Sigmoid colon (tissue), 7 donors: ENCODE results near the gene EPM2AIP1. TPM values are rescaled to one million over a fixed set of nuclear protein-coding genes. Genes with fewer than 3 reads are reported as not detected.
"Not testable (repeated sequence)": the region's sequence is repeated elsewhere in the genome, so short reads cannot be mapped to it uniquely, and the experiment has no call there.

Source experiments
- DNase-seq: peaks from one replicate; pipeline ENCODE4 v3.0.0-alpha.2; 2019
- H3K27ac ChIP-seq, 4 donors: fragments of 200-600 bp; sonication (generic); one replicate each; pipeline ENCODE4 v1.5.1; 2016 to 2019; ENCODE audit warnings: mild to moderate bottlenecking in 1 of 4
- H3K27me3 ChIP-seq, 3 donors: fragments of 200-600 bp; sonication (generic); one replicate each; pipeline ENCODE4 v1.5.1; 2019; ENCODE audit warnings: mild to moderate bottlenecking in 1 of 3
- H3K36me3 ChIP-seq, 4 donors: fragments of 200-600 bp; sonication (generic); one replicate each; pipeline ENCODE4 v1.5.1; 2016 to 2019
- H3K4me1 ChIP-seq, 4 donors: fragments of 200-600 bp; sonication (generic); one replicate each; pipeline ENCODE4 v1.5.1; 2017 to 2019
- H3K4me3 ChIP-seq, 4 donors: fragments of 200-600 bp; sonication (generic); one replicate each; pipeline ENCODE4 v1.5.1; 2017 to 2019; ENCODE audit warnings: mild to moderate bottlenecking in 2 of 4, moderate library complexity in 1 of 4
- H3K9me3 ChIP-seq, 4 donors: fragments of 200-600 bp in 3 of 4; sonication (generic) in 3 of 4; one replicate each; pipeline versions ENCODE4 v1.5.1 to v1.6.1; 2013 to 2019
- EP300 ChIP-seq, 4 donors: sonication (generic); formaldehyde crosslinking; IDR thresholded peaks; one replicate each; pipeline ENCODE4 v1.6.1; 2017; ENCODE audit warnings: antibody characterized with exemption in 4 of 4
- POLR2A ChIP-seq, 2 donors: fragments of 450-650 bp; IDR thresholded peaks; one replicate each; pipeline ENCODE4 v1.6.1; 2016; ENCODE audit warnings: antibody characterized with exemption in 2 of 2, mild to moderate bottlenecking in 2 of 2, moderate library complexity in 2 of 2
- POLR2AphosphoS5 ChIP-seq, 4 donors: sonication (generic); formaldehyde crosslinking; IDR thresholded peaks; one replicate each; pipeline ENCODE4 v1.6.1; 2017; ENCODE audit warnings: antibody characterized with exemption in 4 of 4
- WGBS, 2 donors: extraction: QIAGEN DNeasy Blood & Tissue Kit; methylation state at CpG; one replicate each; pipeline ENCODE4 v1.1.7; 2013; 5-methylcytosine and 5-hydroxymethylcytosine counted together
- intact Hi-C: fragments of 100-400 bp; cut with DNase I; formaldehyde crosslinking; loops from one replicate; pipeline ENCODE4 v1.15.1; 2023
- polyA plus RNA-seq, 3 donors: library from polyadenylated mRNA; stranded (reverse); fragments of 200-250 nt; gene quantifications; one replicate each; pipeline ENCODE4 v1.2.3, GENCODE V29; 2013
- total RNA-seq, 4 donors: library from RNA; depleted of rRNA; stranded (reverse); fragments of >200 nt; gene quantifications; one replicate each; pipeline ENCODE4 v1.1.0, GENCODE V29; 2016
- TF ChIP-seq, protein P1 (sequence below), 4 experiments: fragments of 450-650 bp in 3 of 4; fragments of 200-600 bp in 1 of 4; IDR thresholded peaks; one replicate each; pipeline ENCODE4 v1.5.1; 2016 to 2019; ENCODE audit warnings: antibody characterized with exemption in 4 of 4, mild to moderate bottlenecking in 3 of 4, moderate library complexity in 2 of 4
- donor health status: healthy with polysubstance abuse.
- donor health status: Bipolar disorder and iron deficiency.
- donor health status: healthy.

The EPM2AIP1 gene
- total RNA-seq (10 to 100 TPM; 11.8 to 18.9 (median 14.0) TPM), polyA plus RNA-seq (1 to 10 TPM; 1.2 to 6.0 (median 5.2) TPM)

DNA sequence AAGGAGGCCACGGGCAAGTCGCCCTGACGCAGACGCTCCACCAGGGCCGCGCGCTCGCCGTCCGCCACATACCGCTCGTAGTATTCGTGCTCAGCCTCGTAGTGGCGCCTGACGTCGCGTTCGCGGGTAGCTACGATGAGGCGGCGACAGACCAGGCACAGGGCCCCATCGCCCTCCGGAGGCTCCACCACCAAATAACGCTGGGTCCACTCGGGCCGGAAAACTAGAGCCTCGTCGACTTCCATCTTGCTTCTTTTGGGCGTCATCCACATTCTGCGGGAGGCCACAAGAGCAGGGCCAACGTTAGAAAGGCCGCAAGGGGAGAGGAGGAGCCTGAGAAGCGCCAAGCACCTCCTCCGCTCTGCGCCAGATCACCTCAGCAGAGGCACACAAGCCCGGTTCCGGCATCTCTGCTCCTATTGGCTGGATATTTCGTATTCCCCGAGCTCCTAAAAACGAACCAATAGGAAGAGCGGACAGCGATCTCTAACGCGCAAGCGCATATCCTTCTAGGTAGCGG lies at the start of gene EPM2AIP1:
EPM2AIP1 (minus strand) TSS at position 326 of the 520 bp plus-strand sequence; CDS start at position 272, 54 bp downstream.
- H3K27ac ChIP-seq = peak within 1 kb of the TSS; percentile 96 to 98 (median 97)
- H3K4me1 ChIP-seq = peaks cover 0 to 54% (median 51%) of the 10 kb centered on the region in 4 donors
- H3K4me3 ChIP-seq = peak within 1 kb of the TSS; percentile 62 to 68 (median 64)
- intact Hi-C loops = loop anchor here (2.0 kb wide), 1 partner anchor 220 kb away; no protein-coding TSS in a partner anchor
- 0% methylated on average over 48 of the region's 48 CpGs for WGBS, 2 donors
- TF ChIP-seq EP300 (IDR thresholded peaks at IDR 0.05) (peak in 1 of 4 donors; percentile 58), POLR2A (IDR thresholded peaks at IDR 0.05) (peak; percentile 87 to 90), POLR2AphosphoS5 (IDR thresholded peaks at IDR 0.05) (peak; percentile 92 to 98 (median 95))
- TF ChIP-seq, protein P1, sequence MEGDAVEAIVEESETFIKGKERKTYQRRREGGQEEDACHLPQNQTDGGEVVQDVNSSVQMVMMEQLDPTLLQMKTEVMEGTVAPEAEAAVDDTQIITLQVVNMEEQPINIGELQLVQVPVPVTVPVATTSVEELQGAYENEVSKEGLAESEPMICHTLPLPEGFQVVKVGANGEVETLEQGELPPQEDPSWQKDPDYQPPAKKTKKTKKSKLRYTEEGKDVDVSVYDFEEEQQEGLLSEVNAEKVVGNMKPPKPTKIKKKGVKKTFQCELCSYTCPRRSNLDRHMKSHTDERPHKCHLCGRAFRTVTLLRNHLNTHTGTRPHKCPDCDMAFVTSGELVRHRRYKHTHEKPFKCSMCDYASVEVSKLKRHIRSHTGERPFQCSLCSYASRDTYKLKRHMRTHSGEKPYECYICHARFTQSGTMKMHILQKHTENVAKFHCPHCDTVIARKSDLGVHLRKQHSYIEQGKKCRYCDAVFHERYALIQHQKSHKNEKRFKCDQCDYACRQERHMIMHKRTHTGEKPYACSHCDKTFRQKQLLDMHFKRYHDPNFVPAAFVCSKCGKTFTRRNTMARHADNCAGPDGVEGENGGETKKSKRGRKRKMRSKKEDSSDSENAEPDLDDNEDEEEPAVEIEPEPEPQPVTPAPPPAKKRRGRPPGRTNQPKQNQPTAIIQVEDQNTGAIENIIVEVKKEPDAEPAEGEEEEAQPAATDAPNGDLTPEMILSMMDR (IDR thresholded peaks at IDR 0.05) = peak in 3 of 4 experiments; percentile 12 to 44 (median 27)
- DNase-seq = peak; percentile 100
- no peaks in the 10 kb centered on the region for H3K27me3 ChIP-seq
- H3K9me3 ChIP-seq = no peaks in the 10 kb centered on the region
- peaks cover 0 to 30% (median 4%) of the 10 kb centered on the region in 4 donors for H3K36me3 ChIP-seq

DNA sequence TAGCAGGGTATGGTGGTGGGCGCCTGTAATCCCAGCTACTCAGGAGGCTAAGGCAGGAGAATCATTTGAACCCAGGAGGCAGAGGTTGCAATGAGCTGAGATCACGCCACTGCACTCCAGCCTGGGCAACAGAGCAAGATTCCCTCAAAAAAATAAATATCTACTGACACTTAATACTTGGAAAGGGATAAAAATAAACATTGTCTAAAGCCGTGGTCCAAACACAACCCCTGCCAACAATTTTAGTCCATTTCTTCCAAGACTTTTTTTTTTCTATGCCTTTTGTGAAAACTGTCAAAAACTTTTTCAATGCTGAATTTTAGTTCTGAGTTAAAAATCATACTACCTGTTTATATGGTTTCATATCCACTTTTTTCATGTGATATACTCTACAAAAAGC lies 49.8 kb upstream of the EPM2AIP1 start:
- H3K9me3 ChIP-seq, DNase-seq, H3K27me3 ChIP-seq, H3K4me3 ChIP-seq, intact Hi-C loops: not testable (repeated sequence)
- 80 to 90% methylated on average over 3 of the region's 3 CpGs for WGBS, 2 donors
- Histone ChIP-seq H3K4me1 (peaks cover 0 to 24% (median 21%) of the 10 kb centered on the region in 4 donors), H3K27ac (peak overlapping the region in 1 of 4 donors; percentile 4), H3K36me3 (peaks cover 8 to 51% (median 16%) of the 10 kb centered on the region in 4 donors)

DNA sequence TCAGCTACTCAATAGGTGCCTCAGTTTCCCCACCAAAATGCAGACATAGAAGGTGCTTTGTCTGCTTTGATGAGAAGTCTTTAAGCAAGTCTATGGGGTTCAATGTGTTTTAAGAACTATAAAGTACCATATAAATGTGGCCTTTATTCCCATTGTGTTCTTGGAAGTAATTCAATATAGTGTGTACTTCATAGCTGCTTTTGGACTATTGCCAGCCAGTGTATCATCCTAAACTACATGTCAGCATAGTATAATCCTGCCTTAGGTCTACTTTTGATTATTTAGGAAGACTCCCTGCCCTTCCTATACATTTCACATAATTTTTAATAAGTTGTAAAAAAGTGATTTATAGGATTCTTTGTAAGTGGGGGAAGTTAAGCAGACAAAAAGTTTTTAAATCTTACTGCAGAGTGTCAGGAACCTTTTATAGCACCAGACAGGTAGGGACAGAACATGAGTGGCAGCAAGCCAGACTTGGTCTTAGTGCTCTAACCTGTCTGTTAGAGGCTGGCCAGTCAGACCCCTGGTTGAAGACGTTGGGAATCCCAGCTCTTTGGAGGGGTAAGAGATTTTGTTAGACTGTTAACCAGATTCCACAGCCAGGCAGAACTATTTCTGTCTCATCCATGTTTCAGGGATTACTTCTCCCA lies 48.7 kb upstream of the EPM2AIP1 start:
- H3K27ac ChIP-seq = peak overlapping the region in 1 of 4 donors; percentile 32
- H3K36me3 ChIP-seq = peaks cover 0 to 51% (median 15%) of the 10 kb centered on the region in 4 donors
- no peak overlapping the region for H3K4me3 ChIP-seq
- DNase-seq = no peak
- peaks cover 0 to 24% (median 21%) of the 10 kb centered on the region in 4 donors for H3K4me1 ChIP-seq
- intact Hi-C loops = no loop called here
- TF ChIP-seq POLR2A (IDR thresholded peaks at IDR 0.05) (no peak), EP300 (IDR thresholded peaks at IDR 0.05) (no peak), POLR2AphosphoS5 (IDR thresholded peaks at IDR 0.05) (no peak)
- TF ChIP-seq, protein P1 (IDR thresholded peaks at IDR 0.05) = no peak
- H3K9me3 ChIP-seq = no peaks in the 10 kb centered on the region
- H3K27me3 ChIP-seq = no peaks in the 10 kb centered on the region
- 44 to 75% methylated on average over 1 of the region's 1 CpG for WGBS, 2 donors

DNA sequence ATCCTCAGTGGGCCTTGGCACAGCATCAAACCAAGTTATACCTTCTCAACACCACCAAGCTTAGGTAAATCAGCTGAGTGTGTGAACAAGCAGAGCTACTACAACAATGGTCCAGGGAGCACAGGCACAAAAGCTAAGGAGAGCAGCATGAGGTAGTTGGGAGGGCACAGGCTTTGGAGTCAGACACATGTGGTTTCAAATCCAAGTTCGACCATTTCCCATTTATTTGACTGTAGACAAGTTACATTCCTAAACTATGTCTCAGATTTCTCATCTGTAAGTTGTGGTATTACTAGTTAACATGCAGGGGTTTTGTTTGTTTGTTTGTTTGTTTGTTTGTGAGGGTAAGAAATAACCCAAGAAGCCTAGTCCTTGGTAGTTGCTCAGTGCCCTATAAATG lies 47.3 kb upstream of the EPM2AIP1 start:
- no peak for TF ChIP-seq POLR2AphosphoS5 (IDR thresholded peaks at IDR 0.05)
- TF ChIP-seq POLR2A (IDR thresholded peaks at IDR 0.05) = no peak
- no peak for TF ChIP-seq EP300 (IDR thresholded peaks at IDR 0.05)
- TF ChIP-seq, protein P1 (IDR thresholded peaks at IDR 0.05) = no peak
- no peak for DNase-seq
- WGBS, 2 donors = 95% methylated on average over 1 of the region's 1 CpG
- Histone ChIP-seq H3K4me1 (peaks cover 0 to 24% (median 21%) of the 10 kb centered on the region in 4 donors), H3K9me3 (peaks cover 0 to 6% (median 0%) of the 10 kb centered on the region in 4 donors), H3K4me3 (no peak overlapping the region), H3K27me3 (no peaks in the 10 kb centered on the region), H3K36me3 (peaks cover 0 to 64% (median 25%) of the 10 kb centered on the region in 4 donors), H3K27ac (no peak overlapping the region)
- intact Hi-C loops = no loop called here

DNA sequence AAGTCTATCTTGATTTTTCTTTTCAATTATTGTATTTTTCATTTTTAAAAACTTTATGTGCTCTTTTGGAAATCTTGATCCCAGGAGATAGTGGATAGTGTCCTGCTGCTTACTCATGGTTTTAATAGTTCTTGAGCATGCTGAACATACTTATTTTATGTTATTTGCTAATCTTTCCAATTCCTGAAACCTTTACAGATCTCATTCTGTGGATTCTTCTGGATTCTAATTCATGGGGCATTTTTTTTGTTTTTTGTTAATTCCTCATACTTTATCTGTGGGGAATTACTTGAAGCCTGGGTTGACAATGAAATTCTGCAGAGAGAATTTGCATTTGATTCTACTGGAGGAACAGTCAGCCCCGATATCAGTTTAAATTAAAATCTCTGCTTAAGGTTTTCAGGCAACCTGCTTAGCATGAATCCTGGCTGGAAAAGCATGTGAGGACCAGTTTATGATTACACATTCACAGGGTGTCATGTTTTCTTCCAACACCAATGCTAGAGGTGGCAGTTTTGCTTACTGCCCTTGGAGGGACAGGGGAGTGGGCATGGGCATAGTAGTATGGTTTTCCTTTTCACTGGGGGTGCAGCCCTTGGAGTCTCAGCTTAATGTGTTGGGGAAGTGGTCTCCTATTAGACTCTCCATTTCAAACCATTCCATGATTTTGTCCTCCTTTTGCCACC lies 46.4 kb upstream of the EPM2AIP1 start:
- H3K9me3 ChIP-seq = peaks cover 0 to 6% (median 0%) of the 10 kb centered on the region in 4 donors
- no peaks in the 10 kb centered on the region for H3K27me3 ChIP-seq
- DNase-seq = no peak
- H3K36me3 ChIP-seq = peaks cover 0 to 62% (median 25%) of the 10 kb centered on the region in 4 donors
- intact Hi-C loops = no loop called here
- H3K4me1 ChIP-seq = peaks cover 0 to 24% (median 21%) of the 10 kb centered on the region in 4 donors
- no peak for TF ChIP-seq POLR2A (IDR thresholded peaks at IDR 0.05)
- TF ChIP-seq, protein P1 (IDR thresholded peaks at IDR 0.05) = no peak
- no peak for TF ChIP-seq EP300 (IDR thresholded peaks at IDR 0.05)
- TF ChIP-seq POLR2AphosphoS5 (IDR thresholded peaks at IDR 0.05) = no peak
- WGBS, 2 donors = 95 to 96% methylated on average over 1 of the region's 1 CpG
- H3K27ac ChIP-seq = no peak overlapping the region
- H3K4me3 ChIP-seq = no peak overlapping the region
